HUES6 (cell line): ENCODE results near the gene TMEM106C.
A peak's percentile ranks its signal among the peaks of the same experiment; 100 is the strongest.

Experiments
- H3K27ac ChIP-seq: 2 replicates; pipeline ENCODE4 v1.7.0; 2013; ENCODE audit warnings: low read depth, mild to moderate bottlenecking, low read length, inconsistent platforms
- H3K27me3 ChIP-seq: 2 replicates; pipeline ENCODE4 v1.6.1; 2013; ENCODE audit warnings: low read length; ENCODE audit not compliant: control insufficient read depth, insufficient read depth
- H3K36me3 ChIP-seq: 2 replicates; pipeline ENCODE4 v1.6.1; 2013; ENCODE audit warnings: low read length; ENCODE audit not compliant: control insufficient read depth, insufficient read depth
- H3K4me1 ChIP-seq: 2 replicates; pipeline ENCODE4 v1.6.1; 2013; ENCODE audit warnings: low read length; ENCODE audit not compliant: control insufficient read depth, insufficient read depth
- H3K4me3 ChIP-seq: 2 replicates; pipeline ENCODE4 v1.5.1; 2013; ENCODE audit warnings: low read depth, low read length
- H3K9ac ChIP-seq: one replicate; pipeline ENCODE4 v1.6.1; 2013; ENCODE audit warnings: mild to moderate bottlenecking, low read length
- H3K9me3 ChIP-seq: 2 replicates; pipeline ENCODE4 v1.6.1; 2013; ENCODE audit warnings: low read depth, low read length; ENCODE audit not compliant: control insufficient read depth, insufficient read depth

The TMEM106C gene

DNA sequence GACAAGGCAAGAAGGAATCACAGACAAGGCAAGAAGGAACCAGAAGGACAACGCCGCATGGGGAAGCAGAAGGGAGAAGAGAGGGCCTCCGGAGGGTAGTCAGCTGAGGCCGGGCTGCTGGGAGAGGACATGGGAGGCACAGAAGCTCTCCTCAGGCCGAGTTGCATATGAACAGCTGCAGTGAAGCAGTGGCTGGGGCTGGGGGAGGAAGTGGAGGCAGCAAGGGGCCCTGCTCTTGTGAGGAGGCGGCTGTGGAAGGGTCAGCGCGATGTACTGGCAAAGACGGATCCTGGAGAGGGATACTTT lies 22.0 kb upstream of the TMEM106C start:
- Histone ChIP-seq H3K36me3 (no peaks in the 10 kb centered on the region), H3K9ac (no peak overlapping the region), H3K9me3 (no peaks in the 10 kb centered on the region), H3K27ac (no peak overlapping the region), H3K27me3 (peaks cover 82% of the 10 kb centered on the region), H3K4me1 (peaks cover 10% of the 10 kb centered on the region), H3K4me3 (no peak overlapping the region)

DNA sequence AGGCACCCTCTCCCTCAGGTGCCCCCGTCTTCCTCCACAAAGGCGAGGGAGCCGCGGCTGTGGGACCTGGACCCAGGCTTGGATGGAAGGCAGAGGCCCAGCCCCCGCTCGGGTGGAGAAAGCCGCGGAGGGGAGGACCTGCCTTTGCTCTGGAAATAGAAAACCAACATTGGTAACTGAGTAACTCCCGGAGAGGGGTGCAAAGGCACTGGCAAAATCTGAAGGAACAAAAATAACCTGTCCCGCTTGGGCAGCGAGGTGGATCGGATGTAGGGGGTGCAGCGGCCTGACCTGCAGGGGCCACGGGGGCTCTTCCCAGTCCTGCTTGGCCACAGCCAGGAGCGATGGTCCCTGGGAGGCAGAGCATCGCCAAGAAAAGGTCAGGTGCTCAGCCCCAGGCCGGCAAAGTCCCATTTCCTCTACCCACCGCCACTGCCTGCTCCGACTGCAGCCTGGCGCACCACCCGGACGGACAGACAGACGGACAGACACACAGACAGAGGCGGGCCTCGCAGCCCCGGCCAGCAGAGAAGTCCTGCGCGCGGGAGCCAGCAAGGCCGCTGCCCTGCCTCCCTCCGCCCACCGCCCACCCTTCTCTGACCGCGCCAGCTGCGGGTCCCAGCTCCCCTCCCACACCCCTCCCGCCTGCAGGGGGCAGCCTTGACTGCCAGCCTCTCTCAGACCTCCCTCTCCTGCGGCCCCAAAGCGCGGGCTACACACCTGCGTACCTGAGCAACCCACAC lies 21.4 kb upstream of the TMEM106C start:
- no peak overlapping the region for H3K27ac ChIP-seq
- H3K4me3 ChIP-seq = peak overlapping the region; percentile 50
- H3K36me3 ChIP-seq = no peaks in the 10 kb centered on the region
- peaks cover 12% of the 10 kb centered on the region for H3K4me1 ChIP-seq
- H3K27me3 ChIP-seq = peaks cover 88% of the 10 kb centered on the region
- H3K9ac ChIP-seq = no peak overlapping the region
- H3K9me3 ChIP-seq = no peaks in the 10 kb centered on the region

DNA sequence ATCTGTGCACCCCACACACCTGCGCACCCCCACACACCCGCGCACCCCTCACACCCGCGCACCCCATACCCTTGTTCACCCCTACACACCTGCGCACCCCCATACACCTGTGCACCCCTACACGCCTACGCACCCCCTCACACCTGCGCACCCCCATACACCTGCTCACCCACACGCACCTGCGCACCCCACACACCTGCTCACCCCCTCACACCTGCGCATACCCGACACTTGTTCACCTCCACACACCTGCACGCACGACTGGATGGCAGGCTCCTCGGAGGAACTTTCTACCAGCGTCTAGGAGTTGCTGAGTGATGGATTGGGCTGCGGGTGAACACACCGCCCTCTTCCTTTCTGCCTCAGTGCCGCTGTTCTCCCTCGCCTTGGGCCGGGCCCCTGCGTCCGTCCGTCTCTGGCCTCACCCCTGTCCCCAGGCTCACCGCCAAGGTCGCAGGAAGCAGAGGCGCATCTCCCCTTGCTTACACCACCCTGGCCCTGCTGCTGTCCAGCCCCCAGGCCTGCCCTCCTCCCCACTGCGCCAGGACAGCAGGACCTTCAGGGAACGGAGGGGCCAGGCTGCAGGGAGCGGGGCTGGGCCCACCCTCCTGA lies 20.7 kb upstream of the TMEM106C start:
- no peaks in the 10 kb centered on the region for H3K36me3 ChIP-seq
- no peaks in the 10 kb centered on the region for H3K9me3 ChIP-seq
- no peak overlapping the region for H3K4me3 ChIP-seq
- H3K9ac ChIP-seq = no peak overlapping the region
- peaks cover 12% of the 10 kb centered on the region for H3K4me1 ChIP-seq
- peaks cover 87% of the 10 kb centered on the region for H3K27me3 ChIP-seq
- no peak overlapping the region for H3K27ac ChIP-seq

DNA sequence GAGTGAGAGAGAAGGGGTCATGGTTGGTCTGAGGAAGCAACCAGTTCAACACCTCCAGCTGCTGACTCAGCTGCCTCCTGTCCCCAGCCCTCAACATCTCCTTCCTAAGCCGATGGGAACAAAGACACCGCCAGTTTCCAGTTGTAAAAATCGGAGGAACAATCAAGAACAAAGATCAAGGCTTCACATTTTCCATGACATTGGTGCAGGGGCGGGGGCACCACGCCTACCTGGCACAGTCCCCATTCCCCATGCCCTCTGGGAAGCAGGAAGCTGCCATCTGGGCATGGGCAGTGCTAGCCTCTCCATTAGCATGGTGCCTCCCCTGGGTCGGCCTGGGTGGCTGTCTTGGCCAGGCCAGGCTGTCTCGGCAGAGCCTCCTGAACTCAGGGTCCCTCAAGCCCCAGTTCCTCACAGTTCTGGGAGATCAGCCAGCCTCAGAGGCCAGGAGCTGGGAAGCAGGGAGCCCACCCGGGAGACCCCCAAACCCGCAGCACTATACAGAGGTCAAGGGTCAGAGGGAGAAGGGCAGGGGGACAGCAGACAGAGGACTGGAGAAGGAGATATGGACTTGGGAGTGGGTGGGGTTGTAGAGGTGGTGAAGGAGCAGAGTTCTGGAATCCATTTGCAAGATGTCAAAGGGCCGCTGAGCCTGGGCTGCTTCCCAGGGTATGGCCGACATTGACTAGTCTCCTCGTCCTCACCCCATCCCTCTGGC lies 19.6 kb upstream of the TMEM106C start:
- Histone ChIP-seq H3K27me3 (peaks cover 86% of the 10 kb centered on the region), H3K4me1 (peaks cover 12% of the 10 kb centered on the region), H3K9ac (no peak overlapping the region), H3K27ac (no peak overlapping the region), H3K4me3 (no peak overlapping the region), H3K36me3 (no peaks in the 10 kb centered on the region), H3K9me3 (no peaks in the 10 kb centered on the region)

DNA sequence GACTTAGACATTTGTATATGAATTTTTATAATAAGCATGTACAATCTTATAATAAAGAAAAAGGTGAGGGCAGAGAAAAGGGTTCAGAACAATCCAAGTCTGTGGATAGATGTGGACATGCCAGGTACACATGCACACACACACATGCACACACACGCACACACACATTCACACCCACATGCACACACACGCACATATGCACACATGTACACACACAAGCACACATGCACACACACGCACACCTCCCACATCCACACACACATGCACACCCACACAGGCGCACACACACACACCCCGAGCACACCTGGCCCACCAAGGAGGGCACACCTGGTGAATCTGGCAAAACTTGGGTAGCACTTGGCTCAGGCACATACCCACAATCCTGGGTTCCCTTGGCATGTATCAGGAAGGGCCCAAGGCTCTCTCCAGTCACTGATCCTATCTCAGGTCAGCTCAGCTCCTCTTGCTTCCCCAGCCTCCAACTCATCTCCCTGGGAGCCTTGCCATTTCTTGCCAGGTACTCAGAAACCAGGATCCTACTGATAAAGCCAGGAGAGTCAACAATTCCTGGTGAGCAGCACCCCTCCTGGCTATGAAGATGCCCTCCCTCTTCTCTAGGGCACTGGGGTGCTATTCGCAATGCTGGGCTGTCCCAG lies 18.6 kb upstream of the TMEM106C start:
- Histone ChIP-seq H3K9ac (no peak overlapping the region), H3K4me1 (peaks cover 14% of the 10 kb centered on the region), H3K9me3 (no peaks in the 10 kb centered on the region), H3K27ac (no peak overlapping the region), H3K4me3 (no peak overlapping the region), H3K27me3 (peaks cover 84% of the 10 kb centered on the region), H3K36me3 (no peaks in the 10 kb centered on the region)

DNA sequence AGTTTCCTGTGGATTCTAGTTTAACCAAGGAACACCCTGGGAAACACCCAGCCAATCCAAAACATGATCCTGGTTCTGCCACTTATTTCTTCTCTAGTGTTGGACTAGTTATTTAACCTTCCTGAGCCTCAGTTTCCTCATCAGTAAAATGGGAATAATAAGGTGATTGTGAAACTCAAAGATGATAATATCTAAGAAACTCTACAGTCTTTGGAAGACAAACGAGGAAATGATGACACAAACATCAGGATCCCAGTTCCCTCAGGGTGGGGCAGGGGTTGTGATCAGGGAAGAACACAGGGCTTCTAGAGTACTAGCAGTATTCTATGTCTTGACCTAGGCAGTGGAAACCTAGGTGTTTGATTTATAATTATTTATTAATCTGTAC lies 18.1 kb upstream of the TMEM106C start:
- peaks cover 15% of the 10 kb centered on the region for H3K4me1 ChIP-seq
- H3K36me3 ChIP-seq = no peaks in the 10 kb centered on the region
- no peaks in the 10 kb centered on the region for H3K9me3 ChIP-seq
- H3K27me3 ChIP-seq = peaks cover 81% of the 10 kb centered on the region
- no peak overlapping the region for H3K4me3 ChIP-seq
- no peak overlapping the region for H3K27ac ChIP-seq
- no peak overlapping the region for H3K9ac ChIP-seq

DNA sequence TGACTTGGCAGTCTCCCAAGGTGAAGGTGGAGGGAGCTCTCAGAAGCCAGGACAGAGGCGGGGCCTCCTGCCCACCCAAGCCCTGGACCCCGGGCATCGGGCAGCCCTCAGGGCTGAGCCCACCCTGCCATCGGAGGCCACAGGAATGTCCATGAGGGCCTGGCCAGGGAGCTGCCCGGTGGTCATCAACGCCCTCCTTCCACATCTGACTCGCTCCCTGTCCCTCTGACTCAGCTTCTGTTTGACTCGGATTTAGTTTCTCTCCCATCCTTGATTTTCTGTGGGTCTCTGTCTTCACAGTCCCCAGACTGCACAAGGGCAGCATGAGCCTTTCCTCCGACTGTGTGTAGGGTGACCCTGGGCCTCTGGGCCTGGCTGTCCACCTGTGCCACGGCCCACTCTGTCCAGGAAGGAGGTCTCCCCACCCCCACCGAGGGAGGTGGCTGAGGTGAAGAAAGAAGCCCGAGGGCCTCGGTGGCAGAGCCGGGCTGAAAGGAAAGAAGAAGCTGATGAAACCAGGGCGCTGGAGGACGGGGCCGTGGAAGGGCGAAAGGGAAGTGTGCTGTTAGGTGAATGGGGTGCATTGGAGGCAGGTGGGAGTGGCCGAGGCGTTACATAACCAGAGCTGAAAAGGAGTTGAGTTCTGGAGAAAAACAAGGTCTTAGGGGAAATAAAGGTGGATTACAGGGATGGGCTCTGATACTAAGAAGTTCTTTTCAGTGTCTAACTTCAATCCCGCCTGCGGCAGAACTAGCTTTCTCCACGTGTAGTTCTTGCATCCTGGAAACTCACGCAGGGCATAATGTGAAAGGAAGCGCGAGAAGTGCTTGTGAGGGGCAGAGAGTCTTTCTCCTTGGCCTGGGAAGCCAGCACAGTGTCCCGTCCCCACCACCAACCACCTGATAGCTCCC lies 16.7 kb upstream of the TMEM106C start:
- Histone ChIP-seq H3K4me1 (peaks cover 10% of the 10 kb centered on the region), H3K36me3 (no peaks in the 10 kb centered on the region), H3K9me3 (no peaks in the 10 kb centered on the region), H3K4me3 (no peak overlapping the region), H3K9ac (no peak overlapping the region), H3K27me3 (peaks cover 79% of the 10 kb centered on the region), H3K27ac (no peak overlapping the region)

DNA sequence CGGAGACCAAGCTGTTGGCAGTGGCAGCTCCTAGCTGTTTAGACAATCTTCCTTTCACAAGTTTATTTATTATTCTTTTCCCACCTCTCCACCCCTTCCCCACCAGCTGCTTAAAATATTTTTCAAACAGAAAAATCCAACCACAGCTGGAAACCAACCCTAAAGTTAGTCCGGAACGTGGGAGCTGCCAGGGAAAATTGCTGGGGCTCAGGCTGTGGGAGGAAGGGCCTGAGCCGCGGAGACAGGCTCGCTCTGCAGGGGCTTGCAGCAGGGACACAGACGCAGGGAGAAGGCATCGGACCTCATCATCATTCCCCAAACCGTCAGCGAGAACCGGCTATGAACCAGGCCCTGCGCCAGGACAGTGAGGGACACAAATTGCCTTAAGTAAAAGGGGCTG lies 16.1 kb upstream of the TMEM106C start:
- peaks cover 80% of the 10 kb centered on the region for H3K27me3 ChIP-seq
- H3K27ac ChIP-seq = no peak overlapping the region
- H3K4me3 ChIP-seq = no peak overlapping the region
- H3K4me1 ChIP-seq = peaks cover 7% of the 10 kb centered on the region; the same call in 1 of the 2 replicates
- H3K36me3 ChIP-seq = no peaks in the 10 kb centered on the region
- no peak overlapping the region for H3K9ac ChIP-seq
- no peaks in the 10 kb centered on the region for H3K9me3 ChIP-seq

DNA sequence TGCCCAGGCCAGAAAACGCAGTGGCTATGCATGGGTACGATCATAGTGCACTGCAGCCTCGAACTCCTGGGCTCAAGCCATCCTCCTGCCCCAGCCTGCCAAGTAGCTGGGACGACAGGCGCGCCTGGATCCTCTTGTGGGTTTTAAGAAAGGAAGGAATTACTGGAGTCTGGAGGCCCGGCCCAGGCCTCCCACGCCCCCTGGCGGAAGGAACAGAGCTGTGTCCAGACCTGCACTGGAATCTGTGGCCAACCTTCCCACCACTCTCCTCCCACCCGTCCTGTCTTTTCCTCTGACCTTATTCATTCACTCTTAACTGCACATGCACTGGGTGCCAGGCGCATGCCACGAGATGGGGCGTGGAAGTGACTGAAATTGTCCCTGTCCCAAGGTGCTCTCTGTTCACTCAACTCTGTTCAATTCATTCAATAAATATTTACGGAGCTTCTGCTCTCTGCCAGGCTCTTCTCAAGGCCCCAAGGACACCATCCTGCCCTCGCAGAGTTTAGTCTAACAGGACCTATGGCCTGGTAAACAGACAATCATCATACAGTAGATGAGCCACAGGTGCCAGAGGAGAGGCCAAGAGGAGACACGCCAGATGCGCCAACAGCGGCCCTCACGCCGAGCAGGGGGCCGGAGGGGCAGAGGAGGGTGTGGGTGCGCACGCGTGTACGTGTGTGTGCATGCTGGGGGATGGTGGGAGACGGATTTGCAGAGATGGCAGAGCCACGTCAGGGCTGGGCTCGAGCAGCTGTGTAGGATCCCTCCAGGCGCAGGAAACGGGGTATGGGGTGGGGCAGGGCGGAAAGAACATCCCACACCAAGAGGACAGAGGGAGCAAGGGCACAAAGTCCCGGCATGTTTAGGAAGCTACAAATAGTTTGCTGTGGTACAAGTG lies 13.7 kb upstream of the TMEM106C start:
- peaks cover 80% of the 10 kb centered on the region for H3K27me3 ChIP-seq
- no peak overlapping the region for H3K27ac ChIP-seq
- no peaks in the 10 kb centered on the region for H3K9me3 ChIP-seq
- peaks cover 12% of the 10 kb centered on the region; the same call in 1 of the 2 replicates for H3K4me1 ChIP-seq
- H3K36me3 ChIP-seq = no peaks in the 10 kb centered on the region
- no peak overlapping the region for H3K4me3 ChIP-seq
- H3K9ac ChIP-seq = no peak overlapping the region
